ENCODE data around the gene NPPC.

DNA sequence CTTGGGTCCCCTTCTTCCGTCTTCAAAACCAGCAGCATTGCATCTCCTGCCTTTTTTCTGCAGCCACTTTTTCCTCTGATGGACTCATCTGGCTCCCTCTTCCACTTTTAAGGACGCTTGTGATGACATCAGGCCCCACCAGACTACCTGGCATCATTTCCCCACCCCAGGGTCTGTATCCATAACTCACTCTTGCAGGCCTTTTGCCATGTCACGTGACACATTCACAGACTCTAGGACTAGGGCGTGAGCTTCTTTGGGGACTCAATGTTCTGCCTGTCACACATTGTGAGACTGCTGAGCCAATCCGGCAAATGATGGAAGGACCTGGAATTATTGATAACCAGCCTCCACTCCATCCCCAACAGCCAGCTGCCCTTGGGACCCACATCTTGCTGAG lies 23.6 kb downstream of the NPPC start:
- TF ChIP-seq POLR2A (IDR thresholded peaks at IDR 0.05; ENCODE audit: low read length) (no peak), GATA1 (IDR thresholded peaks at IDR 0.05; ENCODE audit: low read depth, low read length) (no peak)

All from erythroblast (primary cell).